ENCODE results near the gene SLC12A8. TPM values are rescaled to one million over a fixed set of nuclear protein-coding genes. Genes with fewer than 3 reads are reported as not detected.

Gene SLC12A8
- total and polyA plus RNA-seq, 2 experiments from 2014 or later: 6.9 to 15.9 TPM

- H3K36me3 Mint-ChIP-seq (ENCODE audit: low read depth): no peaks in the 10 kb centered on the region
- H3K79me2 ChIP-seq (replicated peaks; ENCODE audit: insufficient read depth): no peaks in the 10 kb centered on the region
- no peaks in the 10 kb centered on the region for H3K27me3 ChIP-seq (ENCODE audit: insufficient read depth)
- peaks cover 2% of the 10 kb centered on the region for H3K27me3 Mint-ChIP-seq (ENCODE audit: insufficient read depth, low read depth, poor library complexity)
- no peak for ATAC-seq
- H3K36me3 ChIP-seq (ENCODE audit: insufficient read depth): no peaks in the 10 kb centered on the region
- no peaks in the 10 kb centered on the region for H4K20me1 ChIP-seq (replicated peaks; ENCODE audit: insufficient read depth)
- no peak overlapping the region for H3K27ac Mint-ChIP-seq
- peaks cover 12% of the 10 kb centered on the region for H3K4me1 ChIP-seq (ENCODE audit: insufficient read depth)
- H3K9me3 Mint-ChIP-seq: no peaks in the 10 kb centered on the region
- H2AFZ ChIP-seq: no peak overlapping the region
- DNase-seq (ENCODE audit: low spot score): no peak
- no peak overlapping the region for H3K27ac ChIP-seq (ENCODE audit: low read depth)
- H3K4me3 Mint-ChIP-seq: no peak overlapping the region
- no peaks in the 10 kb centered on the region for H3K9me2 ChIP-seq (ENCODE audit: insufficient read depth)
- H3F3A ChIP-seq (replicated peaks; ENCODE audit: low read depth): no peaks in the 10 kb centered on the region; the same call in 1 of the 2 replicates
- no peak overlapping the region for H3K4me3 ChIP-seq
- peaks cover 19% of the 10 kb centered on the region for H3K4me1 Mint-ChIP-seq
- no peak overlapping the region for H3K4me2 ChIP-seq
- TF ChIP-seq REST (IDR thresholded peaks at IDR 0.05; ENCODE audit: unreplicated experiment) (no peak), ZNF462 (CRISPR knock-in tag; IDR thresholded peaks at IDR 0.05) (no peak), POLR2AphosphoS5 (IDR thresholded peaks at IDR 0.05; ENCODE audit: low read depth) (no peak), CTCF (conservative IDR thresholded peaks at IDR 0.05; ENCODE audit: low read depth in 2 of 2) (no peak), ZNF114 (CRISPR knock-in tag; IDR thresholded peaks at IDR 0.05) (no peak)
Observed at GRCh38 chr3:125154110-125154509, 58.4 kb downstream of the SLC12A8 start.
